Measurements from ENCODE around the gene KIF27. TPM values are rescaled to one million over a fixed set of nuclear protein-coding genes. Genes with fewer than 3 reads are reported as not detected.
A peak's percentile ranks its signal among the peaks of the same experiment; 100 is the strongest.
"Not testable (repeated sequence)": the region's sequence is repeated elsewhere in the genome, so short reads cannot be mapped to it uniquely, and the experiment has no call there.

Gene KIF27
- total RNA-seq, 2 donors from 2014 or later: 4.9 to 7.2 TPM

DNA sequence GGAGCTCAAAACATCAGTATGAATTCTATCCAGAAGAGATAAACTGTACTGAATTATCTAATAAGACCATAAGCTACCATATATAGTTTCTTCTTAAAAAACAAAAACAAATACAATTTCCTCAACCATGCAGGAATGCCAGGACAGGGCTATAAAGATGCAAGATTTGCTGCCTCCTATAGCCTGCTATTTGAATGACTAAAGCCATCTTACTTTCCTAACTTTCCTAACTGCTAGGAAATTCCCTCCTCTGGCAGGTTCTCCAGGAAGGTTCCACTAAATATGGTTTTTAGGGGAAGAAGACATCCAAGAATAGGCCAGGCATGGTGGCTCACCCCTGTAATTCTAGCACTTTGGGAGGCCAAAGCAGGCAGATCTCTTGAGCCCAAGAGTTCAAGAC is 15.1 kb downstream of the KIF27 start:
- H3K36me3 Mint-ChIP-seq (ENCODE audit: low read depth): no peaks in the 10 kb centered on the region
- no peak overlapping the region for H3K4me3 Mint-ChIP-seq
- ATAC-seq (no peak), DNase-seq (no peak)
- no peaks in the 10 kb centered on the region for H3K4me1 Mint-ChIP-seq
- no peak overlapping the region for H3K27ac Mint-ChIP-seq
- no peaks in the 10 kb centered on the region for H3K27me3 Mint-ChIP-seq
- H3K9me3 ChIP-seq (ENCODE audit: control insufficient read depth, low read length, poor library complexity, severe bottlenecking): no peaks in the 10 kb centered on the region

DNA sequence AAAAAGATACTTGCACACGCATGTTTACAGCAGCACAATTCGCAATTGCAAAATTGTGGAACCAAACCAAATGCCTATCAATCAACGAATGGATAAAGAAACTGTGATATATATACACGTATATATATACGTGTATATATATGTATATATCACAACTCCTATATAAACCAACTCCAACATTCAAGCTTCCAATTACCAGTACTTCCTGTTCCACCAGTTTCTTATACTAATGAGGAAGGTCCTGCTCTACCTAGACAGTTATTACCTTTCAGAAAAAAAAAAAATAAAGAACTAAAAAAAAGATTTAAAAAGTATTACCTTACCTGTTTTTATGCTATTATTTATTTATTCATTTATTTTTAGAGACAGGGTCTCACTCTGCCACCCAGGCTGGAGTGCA is 20.6 kb downstream of the KIF27 start:
- ATAC-seq; H3K27me3 Mint-ChIP-seq; H3K9me3 ChIP-seq (ENCODE audit: control insufficient read depth, low read length, poor library complexity, severe bottlenecking): not testable (repeated sequence)

DNA sequence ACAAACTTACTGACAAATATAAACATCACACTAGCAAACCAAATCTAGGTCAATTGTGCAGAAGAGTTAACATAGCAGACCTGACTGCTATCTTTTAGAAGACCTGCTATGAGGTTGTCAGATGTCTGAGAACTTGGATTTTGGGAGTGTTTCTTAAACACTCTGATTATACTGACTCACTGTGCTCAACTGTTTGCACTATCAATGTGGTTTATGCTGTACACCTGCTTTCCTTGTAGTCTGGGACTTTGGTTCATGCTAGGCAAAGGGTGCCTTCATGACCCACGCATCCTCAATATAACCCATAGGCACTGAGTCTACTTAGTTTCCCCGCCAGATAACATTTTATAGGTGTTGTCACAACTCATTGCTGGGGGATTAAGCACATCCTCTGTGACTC is 26.9 kb downstream of the KIF27 start:
- not testable (repeated sequence) for H3K4me3 Mint-ChIP-seq; H3K36me3 Mint-ChIP-seq (ENCODE audit: low read depth); H3K4me1 Mint-ChIP-seq; ATAC-seq; H3K27ac Mint-ChIP-seq; DNase-seq; H3K27me3 Mint-ChIP-seq; H3K9me3 ChIP-seq (ENCODE audit: control insufficient read depth, low read length, poor library complexity, severe bottlenecking)

More for the DNA sequence above, 20.6 kb downstream of the KIF27 start:
- H3K4me3 Mint-ChIP-seq; H3K4me1 Mint-ChIP-seq; H3K36me3 Mint-ChIP-seq (ENCODE audit: low read depth); H3K27ac Mint-ChIP-seq; DNase-seq: not testable (repeated sequence)

DNA sequence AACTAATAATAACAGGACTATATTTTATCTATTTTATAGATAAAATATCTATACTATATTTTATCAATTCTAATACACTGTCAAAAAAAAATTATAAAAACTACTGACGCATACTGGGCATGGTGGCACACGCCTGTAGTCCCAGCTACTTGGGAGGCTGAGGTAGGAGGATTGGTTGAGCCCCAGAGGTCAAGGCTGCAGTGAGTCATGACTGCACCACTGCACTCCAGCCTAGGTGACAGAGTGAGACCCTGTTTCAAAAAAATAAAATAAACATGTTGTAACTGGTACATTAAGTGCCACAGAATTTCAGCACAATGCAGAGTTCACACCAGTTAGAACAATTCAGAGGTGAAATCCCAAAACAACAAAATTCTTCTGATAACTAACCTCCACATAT is 34.7 kb downstream of the KIF27 start:
- H3K27me3 Mint-ChIP-seq; ATAC-seq; H3K27ac Mint-ChIP-seq; DNase-seq; H3K4me3 Mint-ChIP-seq; H3K36me3 Mint-ChIP-seq (ENCODE audit: low read depth); H3K9me3 ChIP-seq (ENCODE audit: control insufficient read depth, low read length, poor library complexity, severe bottlenecking); H3K4me1 Mint-ChIP-seq: not testable (repeated sequence)

DNA sequence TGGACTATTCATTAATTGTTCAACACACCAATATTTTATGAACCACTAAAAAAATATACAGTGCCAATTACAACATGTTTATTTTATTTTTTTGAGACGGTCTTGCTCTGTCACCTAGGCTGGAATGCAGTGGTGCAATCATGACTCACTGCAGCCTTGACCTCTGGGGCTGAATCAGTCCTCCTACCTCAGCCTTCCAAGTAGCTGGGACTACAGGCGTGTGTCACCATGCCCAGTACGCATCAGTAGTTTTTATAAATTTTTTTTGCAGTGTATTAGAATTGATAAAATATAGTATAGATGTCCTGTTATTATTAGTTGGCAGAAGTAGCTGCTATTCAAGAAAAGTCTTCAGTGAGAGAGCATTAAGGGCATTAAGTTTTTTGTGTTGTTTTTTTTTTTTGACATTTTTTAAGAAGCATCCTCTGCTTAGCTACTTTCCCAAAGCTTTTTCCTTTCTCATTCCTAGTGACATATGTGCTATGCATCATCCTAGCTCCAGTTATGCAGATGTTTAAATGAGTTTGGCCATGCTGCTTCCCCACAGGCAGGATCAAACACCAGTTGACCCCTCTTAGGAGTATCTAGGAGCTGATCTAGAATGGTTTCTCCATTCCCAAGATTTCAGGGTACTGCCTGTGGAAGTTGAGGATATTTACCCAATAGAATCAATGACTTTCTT is 35.5 kb downstream of the KIF27 start:
- H3K27me3 Mint-ChIP-seq; DNase-seq; H3K9me3 ChIP-seq (ENCODE audit: control insufficient read depth, low read length, poor library complexity, severe bottlenecking); H3K4me1 Mint-ChIP-seq; H3K27ac Mint-ChIP-seq; H3K36me3 Mint-ChIP-seq (ENCODE audit: low read depth); ATAC-seq; H3K4me3 Mint-ChIP-seq: not testable (repeated sequence)

DNA sequence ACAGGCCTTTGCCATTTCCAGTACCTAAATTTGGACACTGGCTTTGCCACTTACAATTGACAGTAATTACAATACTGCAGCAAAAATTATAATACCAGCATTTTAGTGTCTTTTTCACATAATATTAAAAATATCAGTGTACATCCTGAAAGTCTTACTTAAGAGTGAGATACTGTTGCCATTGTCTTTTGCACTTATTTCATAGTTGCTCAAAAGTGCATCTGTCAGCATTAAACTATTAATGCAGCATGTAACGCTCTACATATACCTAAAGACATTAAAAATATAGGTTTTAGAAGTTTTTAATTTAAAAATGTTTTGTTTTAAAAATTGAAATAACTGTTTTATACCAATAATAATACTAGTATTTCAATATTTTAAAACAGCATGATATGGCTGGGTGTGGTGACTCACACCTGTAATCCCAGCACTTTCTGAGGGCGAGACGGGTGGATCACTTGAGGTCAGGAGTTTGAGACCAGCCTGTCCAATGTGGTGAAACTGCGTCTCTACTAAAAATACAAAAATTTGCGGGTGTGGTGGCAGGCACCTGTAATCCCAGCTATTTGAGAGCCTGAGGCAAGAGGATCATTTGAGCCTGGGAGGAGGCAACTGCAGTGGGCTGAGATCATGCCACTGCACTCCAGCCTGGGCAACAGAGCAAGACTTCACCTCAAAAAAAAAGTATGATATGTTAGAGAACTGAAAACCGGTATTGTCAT is 39.4 kb downstream of the KIF27 start:
- H3K27ac Mint-ChIP-seq; H3K4me3 Mint-ChIP-seq; H3K4me1 Mint-ChIP-seq; H3K9me3 ChIP-seq (ENCODE audit: control insufficient read depth, low read length, poor library complexity, severe bottlenecking); ATAC-seq; H3K27me3 Mint-ChIP-seq; H3K36me3 Mint-ChIP-seq (ENCODE audit: low read depth); DNase-seq: not testable (repeated sequence)

DNA sequence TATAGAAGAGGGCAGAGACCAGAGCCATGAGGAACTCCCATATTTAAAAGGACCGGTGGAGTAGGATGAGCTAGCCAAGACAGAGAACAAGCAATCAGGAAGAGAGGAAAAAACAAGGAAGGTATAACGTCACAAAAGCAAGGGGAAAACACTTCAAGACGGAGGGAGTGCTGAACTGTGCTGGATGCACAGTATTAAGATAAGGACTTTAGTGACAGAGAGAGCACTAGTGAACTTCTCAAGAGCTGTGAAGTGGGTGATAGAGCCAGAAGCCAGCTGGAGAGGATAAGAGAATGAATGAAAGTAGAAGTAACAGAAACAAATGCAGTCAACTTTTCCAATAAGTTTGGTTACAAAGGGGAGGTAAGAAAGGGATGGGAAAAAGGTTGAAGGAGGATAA is 45.7 kb downstream of the KIF27 start:
- DNase-seq; ATAC-seq; H3K4me3 Mint-ChIP-seq; H3K9me3 ChIP-seq (ENCODE audit: control insufficient read depth, low read length, poor library complexity, severe bottlenecking); H3K27me3 Mint-ChIP-seq; H3K4me1 Mint-ChIP-seq; H3K36me3 Mint-ChIP-seq (ENCODE audit: low read depth); H3K27ac Mint-ChIP-seq: not testable (repeated sequence)

DNA sequence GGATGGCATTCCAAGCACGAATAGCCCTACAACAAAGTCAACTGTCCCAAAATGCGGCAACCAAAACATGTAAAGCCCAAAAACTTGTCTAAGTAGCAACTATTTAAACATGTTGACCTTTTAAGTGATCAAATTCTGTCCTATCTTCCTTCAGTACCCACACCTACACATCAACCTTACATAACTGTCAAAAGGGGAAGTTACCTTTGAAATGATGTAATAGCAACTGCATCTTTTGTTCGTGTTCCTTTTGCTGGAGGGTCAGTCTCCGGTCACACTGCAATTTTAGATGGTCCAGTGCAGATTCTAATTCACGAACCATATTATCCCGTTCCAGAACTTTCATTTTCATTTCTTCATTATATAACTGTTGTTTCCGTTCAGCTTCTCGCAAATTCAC is 71.3 kb downstream of the KIF27 start:
- H3K4me1 Mint-ChIP-seq; DNase-seq; H3K36me3 Mint-ChIP-seq (ENCODE audit: low read depth); H3K4me3 Mint-ChIP-seq; H3K9me3 ChIP-seq (ENCODE audit: control insufficient read depth, low read length, poor library complexity, severe bottlenecking); H3K27ac Mint-ChIP-seq; ATAC-seq; H3K27me3 Mint-ChIP-seq: not testable (repeated sequence)

DNA sequence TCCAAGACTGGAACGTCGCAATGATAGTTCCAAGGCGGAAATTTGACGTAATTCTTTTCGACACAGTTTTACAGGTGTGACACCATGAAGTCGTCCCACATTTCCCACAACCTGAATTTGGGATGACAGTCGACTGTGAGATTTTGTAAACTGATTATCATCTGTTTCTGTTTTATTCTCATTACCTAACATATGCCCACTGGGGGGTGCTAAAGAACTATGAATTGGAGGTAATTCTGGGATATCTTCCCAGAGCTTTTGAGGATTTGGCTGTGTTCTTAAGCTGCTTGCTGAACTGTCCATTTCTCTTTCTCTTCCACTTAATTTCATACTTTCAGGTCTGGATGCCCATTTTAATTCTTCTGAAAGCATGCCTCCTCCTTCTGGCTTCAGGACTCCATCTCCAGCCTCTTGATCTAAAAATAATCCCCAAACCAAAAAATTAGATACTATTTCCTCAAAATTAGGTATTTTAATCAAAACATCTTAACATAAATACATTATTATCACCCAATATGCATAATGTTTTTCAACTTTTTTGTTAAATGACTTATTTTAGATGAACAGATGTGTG is 84.1 kb downstream of the KIF27 start:
- not testable (repeated sequence) for H3K36me3 Mint-ChIP-seq (ENCODE audit: low read depth); H3K9me3 ChIP-seq (ENCODE audit: control insufficient read depth, low read length, poor library complexity, severe bottlenecking); ATAC-seq; H3K27me3 Mint-ChIP-seq; H3K4me1 Mint-ChIP-seq; H3K27ac Mint-ChIP-seq; H3K4me3 Mint-ChIP-seq; DNase-seq

DNA sequence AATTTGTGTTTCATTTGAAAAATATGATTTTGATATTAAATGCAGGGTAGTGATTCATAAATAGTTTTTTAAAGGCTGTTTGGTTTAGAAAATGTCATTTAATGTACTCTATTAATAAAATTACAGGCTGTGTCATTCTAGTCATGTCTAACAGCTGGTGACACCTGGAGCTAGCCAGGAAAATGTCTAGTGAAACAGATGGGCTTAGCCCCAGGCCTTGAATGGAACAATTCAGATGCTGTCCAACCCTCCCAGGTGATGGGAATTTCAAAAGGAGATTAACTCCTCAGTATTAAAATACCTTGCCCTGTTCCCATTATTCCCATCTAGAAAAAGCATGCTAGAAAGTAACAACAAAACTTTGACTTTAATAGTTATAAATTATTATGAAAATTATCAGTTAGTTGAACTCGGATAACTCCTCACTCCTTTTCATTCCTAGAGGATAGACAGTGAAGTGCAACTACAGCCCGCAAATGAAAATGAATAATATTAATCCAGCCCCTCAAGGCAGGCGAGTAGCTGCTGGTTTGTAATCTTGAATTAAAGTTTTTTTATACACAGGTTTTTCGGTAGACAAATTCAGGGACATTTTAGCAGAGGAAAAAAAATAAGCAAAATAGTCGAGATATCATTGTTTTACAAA is 90.7 kb downstream of the KIF27 start:
- H3K27me3 Mint-ChIP-seq; ATAC-seq; H3K9me3 ChIP-seq (ENCODE audit: control insufficient read depth, low read length, poor library complexity, severe bottlenecking); H3K4me1 Mint-ChIP-seq; H3K36me3 Mint-ChIP-seq (ENCODE audit: low read depth); H3K27ac Mint-ChIP-seq; DNase-seq; H3K4me3 Mint-ChIP-seq: not testable (repeated sequence)

DNA sequence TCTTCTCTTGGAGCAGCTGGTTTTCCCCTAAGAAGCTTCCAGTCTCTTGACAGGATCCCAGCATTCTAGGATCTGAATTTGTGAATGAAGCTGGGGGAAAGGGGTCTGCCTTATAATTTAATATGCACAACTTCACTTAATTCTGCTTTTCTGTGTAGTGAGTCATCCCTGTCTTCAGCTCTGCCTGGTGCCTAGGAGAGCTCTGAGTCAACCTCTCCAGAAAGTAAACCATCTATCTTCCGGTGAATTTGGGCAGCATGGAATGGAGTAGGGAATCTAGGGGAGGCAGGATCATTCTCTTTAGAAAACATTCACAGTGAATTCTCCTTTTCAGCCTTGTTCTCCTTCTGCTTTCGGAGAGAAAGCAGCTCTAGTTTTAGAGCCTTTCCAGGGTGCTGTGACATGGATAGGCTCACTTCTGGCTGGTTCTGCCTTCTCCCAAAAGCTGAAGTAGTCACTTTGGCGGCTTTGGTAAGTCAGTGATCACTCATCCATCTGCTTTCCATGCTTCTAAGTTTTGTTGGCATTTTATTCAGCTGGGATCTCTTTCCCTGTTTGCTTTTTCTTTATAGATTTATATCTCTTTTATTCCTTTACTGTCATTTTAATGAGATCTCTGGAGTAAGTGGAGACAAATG is 96.1 kb downstream of the KIF27 start:
- H3K36me3 Mint-ChIP-seq (ENCODE audit: low read depth); H3K4me1 Mint-ChIP-seq; H3K27me3 Mint-ChIP-seq; ATAC-seq; H3K27ac Mint-ChIP-seq; H3K4me3 Mint-ChIP-seq; DNase-seq; H3K9me3 ChIP-seq (ENCODE audit: control insufficient read depth, low read length, poor library complexity, severe bottlenecking): not testable (repeated sequence)

DNA sequence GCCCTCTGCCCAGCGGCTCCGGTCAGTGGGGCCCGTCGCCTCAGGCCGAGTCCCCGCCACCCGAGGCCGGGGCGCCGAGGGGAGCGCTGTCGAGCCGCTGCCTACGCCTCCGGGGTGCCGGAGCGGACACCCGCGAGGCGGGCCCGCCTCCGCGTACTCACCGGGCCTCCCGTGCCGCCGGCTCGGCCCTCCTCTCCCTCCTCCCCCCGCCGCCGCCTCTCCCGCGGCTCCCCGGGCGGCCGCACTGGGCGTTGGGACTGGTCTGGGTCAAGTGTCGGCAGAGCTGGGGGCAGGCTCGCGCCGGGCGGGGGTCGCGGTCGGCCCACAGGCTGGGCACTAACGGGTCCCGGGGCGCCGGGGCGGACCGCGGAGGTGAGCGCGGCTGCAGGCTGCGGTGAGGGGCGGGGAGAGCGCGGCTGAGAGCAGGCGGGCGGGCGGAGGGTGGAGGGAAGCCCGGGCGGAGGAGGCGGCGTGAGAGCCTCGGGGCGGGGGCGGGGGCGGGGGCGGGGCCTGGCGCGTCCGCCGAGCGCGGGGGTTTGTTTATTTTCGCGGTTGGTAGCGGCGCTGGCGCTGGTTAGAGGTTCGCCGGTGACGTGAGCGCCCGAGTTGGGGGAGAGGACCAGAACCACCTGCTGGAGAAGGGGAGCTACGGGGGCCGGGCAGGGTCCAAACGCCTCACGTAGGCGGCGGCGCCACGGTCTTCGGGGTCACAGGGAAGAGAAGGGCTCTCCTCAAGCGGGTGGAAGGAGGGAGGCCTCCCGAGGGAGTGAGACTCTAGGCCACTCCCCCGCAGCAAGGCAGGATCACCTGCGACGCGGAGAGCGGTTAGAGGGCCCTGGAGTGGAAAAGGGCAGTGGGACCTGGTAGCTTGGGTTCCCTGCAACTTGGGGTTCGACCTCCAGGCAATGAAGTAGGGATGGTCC is 103.6 kb downstream of the KIF27 start, which contains the start of gene GKAP1:
GKAP1 (minus strand) TSS at position 414 of the 923 bp plus-strand sequence. CDS start 11,252 bp downstream, outside the sequence.
- H3K4me1 Mint-ChIP-seq; H3K27me3 Mint-ChIP-seq; H3K9me3 ChIP-seq (ENCODE audit: control insufficient read depth, low read length, poor library complexity, severe bottlenecking); H3K36me3 Mint-ChIP-seq (ENCODE audit: low read depth): not testable (repeated sequence)
- Mint-ChIP-seq H3K27ac (peak within 1 kb of the TSS; percentile 84), H3K4me3 (peak within 1 kb of the TSS; percentile 90)
- ATAC-seq: peak; percentile 88
- DNase-seq: peak; percentile 70 to 83 (median 80)
